WTC11 (cell line): ENCODE data around the gene IPO11.

Experiments
- CBFB ChIP-seq: sonication (generic); formaldehyde crosslinking; IDR thresholded peaks from 2 replicates; pipeline ENCODE4 v1.8.1; 2022; ENCODE audit warnings: mild to moderate bottlenecking, low read depth, missing genetic modification reagents
- NR3C1 ChIP-seq: sonication (generic); formaldehyde crosslinking; conservative IDR thresholded peaks from 2 replicates; pipeline ENCODE4 v1.8.1; 2023; ENCODE audit warnings: low read depth, mild to moderate bottlenecking, missing genetic modification reagents
- TF ChIP-seq, protein P1 (sequence below): fragments of 200-600 bp; IDR thresholded peaks from 2 replicates; pipeline ENCODE4 v1.8.0; 2022; ENCODE audit warnings: antibody characterized with exemption

DNA sequence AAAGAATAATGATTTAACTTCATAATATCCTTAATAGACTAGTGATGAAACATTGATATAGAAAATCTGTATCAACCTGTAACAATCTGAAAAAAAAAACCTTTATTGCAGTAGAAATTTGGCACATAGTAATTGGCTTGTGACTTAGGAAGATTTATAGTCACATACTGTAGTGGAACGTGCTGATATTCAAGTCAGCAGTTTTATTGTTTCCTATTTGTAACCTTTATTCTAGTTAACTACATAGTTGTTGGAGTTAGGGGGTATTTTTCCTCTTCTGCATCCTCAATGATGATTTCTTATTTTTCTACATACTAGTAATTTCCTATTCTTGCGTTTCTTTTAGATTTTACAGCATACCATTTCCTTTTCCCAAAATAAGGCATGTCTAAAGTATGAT is 151.5 kb downstream of the IPO11 start:
- TF ChIP-seq, protein P1, sequence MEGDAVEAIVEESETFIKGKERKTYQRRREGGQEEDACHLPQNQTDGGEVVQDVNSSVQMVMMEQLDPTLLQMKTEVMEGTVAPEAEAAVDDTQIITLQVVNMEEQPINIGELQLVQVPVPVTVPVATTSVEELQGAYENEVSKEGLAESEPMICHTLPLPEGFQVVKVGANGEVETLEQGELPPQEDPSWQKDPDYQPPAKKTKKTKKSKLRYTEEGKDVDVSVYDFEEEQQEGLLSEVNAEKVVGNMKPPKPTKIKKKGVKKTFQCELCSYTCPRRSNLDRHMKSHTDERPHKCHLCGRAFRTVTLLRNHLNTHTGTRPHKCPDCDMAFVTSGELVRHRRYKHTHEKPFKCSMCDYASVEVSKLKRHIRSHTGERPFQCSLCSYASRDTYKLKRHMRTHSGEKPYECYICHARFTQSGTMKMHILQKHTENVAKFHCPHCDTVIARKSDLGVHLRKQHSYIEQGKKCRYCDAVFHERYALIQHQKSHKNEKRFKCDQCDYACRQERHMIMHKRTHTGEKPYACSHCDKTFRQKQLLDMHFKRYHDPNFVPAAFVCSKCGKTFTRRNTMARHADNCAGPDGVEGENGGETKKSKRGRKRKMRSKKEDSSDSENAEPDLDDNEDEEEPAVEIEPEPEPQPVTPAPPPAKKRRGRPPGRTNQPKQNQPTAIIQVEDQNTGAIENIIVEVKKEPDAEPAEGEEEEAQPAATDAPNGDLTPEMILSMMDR: no peak
- TF ChIP-seq NR3C1 (CRISPR knock-in tag): no peak
- TF ChIP-seq CBFB (CRISPR knock-in tag): no peak
